GM18858 (cell line): Measurements from ENCODE around the gene GPER1.
A peak's percentile ranks its signal among the peaks of the same experiment; 100 is the strongest.
"Not testable (repeated sequence)": the region's sequence is repeated elsewhere in the genome, so short reads cannot be mapped to it uniquely, and the experiment has no call there.

Experiments
- ATAC-seq: cut with Tn5 transposase; IDR thresholded peaks from one replicate; pipeline ENCODE4 v1.9.1; 2021; ENCODE audit not compliant: unreplicated experiment

The GPER1 gene

DNA sequence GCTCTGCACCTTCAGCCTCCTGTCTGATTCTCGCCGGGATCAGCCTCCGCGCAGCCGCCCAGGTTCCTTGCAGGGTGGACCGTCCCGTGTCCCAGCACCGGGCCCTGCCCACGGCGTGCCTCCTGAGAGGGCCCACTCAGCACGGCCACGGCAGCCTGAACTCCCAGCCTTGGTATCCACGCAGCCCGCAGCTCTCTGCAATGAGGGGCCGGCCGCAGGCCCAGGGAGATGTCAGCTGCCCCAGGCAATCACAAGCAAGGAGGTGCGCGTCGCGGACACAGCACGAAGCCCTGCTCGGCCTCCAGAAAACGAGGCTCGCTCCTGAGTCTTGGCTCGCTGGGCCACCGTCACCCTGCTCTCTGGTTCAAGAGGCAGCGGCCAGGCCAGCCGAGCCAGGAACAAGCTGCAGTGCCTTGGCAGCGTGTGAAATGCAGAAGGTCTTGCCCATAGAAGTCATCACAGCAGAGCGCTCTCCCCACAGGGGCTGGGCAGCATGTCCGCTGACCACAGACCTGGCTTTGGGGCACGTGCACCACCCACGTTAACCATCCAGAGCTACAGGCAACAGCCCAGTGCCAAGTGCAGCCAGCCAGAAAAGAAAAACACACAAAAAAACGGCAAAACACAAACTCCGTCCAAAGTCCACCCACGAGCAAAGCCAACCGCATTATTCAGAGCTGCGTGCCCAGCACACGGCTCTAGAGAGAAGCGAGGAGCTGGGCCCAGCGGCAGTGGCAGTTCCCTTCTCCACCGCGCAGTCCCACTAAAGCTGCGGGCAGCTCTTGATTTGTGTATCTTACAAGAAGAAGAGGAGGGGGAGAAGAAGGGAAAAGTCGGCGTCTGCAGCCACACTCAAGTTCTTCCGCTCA lies 13.9 kb downstream of the GPER1 start:
- no peak for ATAC-seq

- ATAC-seq, result peak; percentile 29
Measured at GRCh38 chr7:1103009-1103788, 15.3 kb downstream of the GPER1 start.

GRCh38 chr7:1103789-1104515 lies 16.0 kb downstream of the GPER1 start:
- no peak for ATAC-seq

DNA sequence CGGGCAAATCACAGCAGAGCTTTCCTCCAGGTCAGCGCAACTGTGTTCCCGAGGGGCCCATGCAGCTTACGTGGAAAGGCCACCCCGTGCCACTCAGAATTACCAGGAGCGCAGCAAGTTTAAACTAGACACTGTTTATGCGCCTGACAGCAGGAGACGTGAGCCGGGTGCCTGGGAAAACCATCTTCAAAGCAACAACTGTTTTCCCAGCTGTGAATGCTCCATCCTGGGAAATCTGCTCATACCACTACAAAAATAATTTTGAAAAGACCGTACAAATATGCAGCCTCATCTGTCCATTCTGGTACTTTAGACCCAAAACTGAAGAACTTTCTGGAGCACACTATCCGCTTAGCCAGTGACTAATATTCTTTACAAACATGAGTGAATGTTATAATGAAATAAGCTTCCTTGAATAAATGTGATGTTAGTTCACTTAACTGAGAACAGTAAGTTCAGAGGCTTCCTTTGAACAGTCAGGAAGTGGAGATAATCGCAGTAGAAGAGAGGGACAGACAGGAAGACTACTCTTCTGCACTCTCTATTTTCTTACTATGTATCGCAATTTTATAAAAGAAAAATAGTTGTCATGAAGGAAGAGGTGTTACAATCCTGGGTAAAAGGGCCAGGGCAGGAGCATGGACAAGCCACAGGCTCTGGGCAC lies 16.7 kb downstream of the GPER1 start:
- ATAC-seq, result no peak

GRCh38 chr7:1105189-1105588 lies 17.3 kb downstream of the GPER1 start:
- peak; percentile 66 for ATAC-seq

GRCh38 chr7:1106063-1106792 lies 18.3 kb downstream of the GPER1 start:
- no peak for ATAC-seq

DNA sequence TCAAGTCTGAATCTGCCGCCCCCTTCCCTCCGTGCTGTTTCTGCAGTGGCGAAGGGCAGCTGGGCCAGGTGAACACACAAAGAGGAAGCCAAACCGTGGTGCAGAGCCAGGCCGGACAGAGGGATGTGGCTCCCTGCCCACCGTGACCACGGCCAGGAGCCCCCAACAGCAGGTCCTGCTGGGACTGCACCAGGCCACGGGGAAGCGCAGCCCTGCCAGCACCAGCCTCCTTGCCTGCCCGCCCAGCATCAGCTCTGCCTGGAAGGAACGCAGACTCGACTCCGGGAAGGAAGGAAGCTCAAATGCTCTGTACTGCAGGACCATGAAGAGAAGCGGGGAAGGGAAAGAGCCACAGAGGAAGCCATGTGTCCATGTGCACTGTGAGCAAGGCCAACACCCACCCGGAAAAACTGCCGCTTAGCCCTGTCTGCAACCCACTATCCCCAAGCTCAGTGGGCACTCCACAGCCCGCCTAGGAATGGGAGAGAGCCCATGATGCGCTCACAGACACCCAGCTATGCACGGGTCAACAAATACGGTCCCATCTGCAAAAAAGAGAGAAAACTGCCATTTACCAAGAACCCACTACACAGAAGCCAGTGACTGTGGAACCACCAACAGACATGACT lies 19.0 kb downstream of the GPER1 start:
- ATAC-seq, result no peak

DNA sequence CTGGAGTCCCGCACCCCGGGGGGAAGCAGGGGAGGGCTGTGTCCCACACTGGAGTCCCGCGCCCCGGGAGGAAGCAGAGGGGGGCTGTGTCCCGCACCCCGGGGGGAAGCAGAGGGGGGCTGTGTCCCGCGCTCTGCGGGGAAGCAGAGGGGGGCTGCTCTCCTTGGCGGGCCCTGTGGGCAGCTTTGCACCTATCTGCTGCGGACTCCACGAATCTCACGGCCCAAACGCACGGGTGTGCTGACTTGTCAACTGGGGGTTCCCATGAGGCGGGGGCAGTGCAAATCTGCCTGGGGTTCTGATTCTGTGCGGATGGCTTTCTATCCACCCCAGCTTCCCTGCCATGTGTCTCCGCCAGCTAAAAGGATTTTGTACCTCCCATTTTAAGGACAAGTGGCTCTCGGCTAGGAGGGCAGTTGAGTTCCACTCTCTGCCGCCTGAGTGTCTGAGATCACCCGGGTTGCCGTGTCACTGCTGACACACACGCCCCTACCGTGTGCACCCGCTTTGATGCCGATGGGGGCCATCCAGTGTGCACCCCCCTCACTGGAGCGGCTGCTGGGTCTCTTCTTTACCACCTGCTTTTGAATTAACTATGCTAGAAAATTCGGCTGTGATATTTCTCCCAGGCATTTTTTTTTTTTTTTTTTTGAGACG lies 20.5 kb downstream of the GPER1 start:
- no peak for ATAC-seq

DNA sequence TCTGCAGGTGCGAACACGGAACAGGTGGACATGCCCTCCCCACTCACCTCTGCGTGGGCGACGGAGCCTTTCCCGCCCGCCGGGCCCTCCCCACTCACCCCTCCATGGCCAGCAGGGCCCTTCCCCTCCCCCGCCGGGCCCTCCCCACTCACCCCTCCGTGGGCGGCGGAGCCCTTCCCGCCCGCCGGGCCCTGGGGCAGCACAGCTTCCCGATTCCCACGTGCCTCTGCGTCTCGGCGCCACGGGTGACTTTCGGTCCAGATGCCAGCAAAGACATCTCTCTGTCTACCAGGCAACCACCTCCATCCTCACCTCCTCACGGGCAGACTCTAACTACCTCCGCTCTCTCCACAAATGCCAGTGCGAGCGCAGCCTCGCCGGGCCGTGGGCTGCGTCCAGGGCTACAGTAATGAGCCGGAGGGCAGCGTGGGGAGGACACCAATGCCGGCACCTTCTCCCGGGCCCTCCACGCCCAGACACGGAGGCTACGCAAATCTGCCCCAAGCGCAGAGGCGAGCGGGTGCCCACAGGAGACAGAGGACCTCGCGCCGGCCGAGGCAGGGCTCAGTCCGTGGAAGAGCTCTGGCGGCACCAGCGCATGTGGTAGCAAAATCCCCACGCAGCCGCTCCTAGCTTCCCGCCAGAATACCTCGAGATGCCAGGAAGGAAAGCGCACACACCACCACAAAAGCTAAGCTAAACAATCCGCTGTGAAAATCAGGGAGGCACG lies 21.8 kb downstream of the GPER1 start:
- ATAC-seq, result no peak

DNA sequence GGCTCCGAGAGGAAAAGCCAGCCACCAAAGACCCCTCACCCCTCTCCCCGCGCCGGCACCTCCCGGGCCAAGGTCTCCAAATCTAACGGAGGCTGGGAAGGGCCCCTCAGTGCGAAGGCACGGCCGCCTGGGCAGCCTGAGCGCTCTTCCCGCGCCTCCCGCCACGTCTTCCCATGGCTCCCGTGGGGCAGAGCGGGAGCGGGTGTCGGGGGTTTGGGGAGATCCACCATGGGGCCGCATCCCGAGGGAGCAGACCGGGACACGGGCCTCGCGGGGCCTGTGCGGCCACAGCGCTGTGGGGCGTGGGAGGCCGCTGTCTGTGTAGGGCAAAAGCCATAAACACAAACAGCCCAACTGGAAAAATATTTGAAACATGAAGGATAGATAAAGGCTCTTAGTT lies 22.4 kb downstream of the GPER1 start:
- no peak for ATAC-seq

- no peak for ATAC-seq
Measured at GRCh38 chr7:1111156-1111555, 23.2 kb downstream of the GPER1 start.

DNA sequence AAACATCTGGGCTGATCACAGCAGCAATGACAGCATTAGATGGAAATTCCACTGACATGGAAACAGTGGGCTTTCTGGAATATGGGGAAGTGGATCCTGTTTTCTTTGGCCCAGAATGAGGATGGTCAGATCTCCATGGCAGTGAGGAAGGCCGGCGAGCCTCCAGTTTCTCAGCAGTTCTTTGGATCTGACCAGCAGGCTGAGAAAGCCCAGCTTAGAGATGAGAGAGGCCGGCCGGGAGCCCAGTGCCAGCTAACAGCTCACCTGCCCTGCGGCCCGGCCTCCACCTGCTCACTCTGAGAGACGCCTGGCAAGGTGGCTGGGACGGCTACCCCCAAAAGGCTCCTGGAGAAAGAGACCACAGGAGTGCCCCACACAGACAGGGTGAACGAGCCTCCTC lies 24.2 kb downstream of the GPER1 start:
- no peak for ATAC-seq

GRCh38 chr7:1112625-1113547 lies 25.0 kb downstream of the GPER1 start:
- ATAC-seq, result no peak

DNA sequence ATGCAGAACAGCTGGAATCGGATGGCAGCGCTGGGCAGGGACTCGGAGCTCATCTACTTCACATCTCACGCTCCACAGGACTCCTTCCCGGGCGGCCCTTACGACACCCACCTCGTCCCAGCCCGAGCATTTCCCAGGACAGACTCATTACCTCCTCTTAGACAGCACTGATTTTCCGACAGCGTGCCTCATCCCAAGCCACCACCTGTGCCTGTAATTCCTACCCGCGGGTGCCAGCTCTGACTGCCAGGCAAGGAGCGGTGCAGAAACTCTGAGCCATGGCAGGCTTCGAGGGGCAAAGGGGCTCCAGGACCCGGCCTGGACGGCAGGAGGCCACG lies 25.6 kb downstream of the GPER1 start:
- ATAC-seq, result no peak

DNA sequence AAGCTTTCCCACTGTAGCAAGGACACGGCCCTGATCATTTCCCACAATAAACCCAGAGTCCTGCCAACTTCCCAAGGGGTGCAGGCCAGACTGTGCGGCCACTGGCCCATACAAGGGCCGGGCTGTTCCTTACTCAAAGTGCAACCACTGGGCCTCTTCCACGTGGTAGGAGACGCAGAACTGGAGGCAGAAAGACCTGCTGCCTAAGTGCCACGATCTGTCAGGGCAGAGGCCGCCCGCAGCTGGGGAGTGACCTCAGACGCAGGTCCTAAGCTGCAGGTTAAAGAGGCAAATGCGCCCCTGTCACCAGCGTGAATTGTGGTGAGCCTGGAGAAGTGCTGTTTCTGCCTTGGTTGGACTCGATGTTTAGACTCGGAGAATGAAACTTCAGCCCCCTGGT lies 26.2 kb downstream of the GPER1 start:
- ATAC-seq, result no peak

- no peak for ATAC-seq
Measured at GRCh38 chr7:1114505-1114904, 26.6 kb downstream of the GPER1 start.

- ATAC-seq, result not testable (repeated sequence)
Measured at GRCh38 chr7:1115171-1116045, 27.5 kb downstream of the GPER1 start.
